MM.1S (cell line): ENCODE results near the gene DGLUCY.

Source experiments
- DNase-seq: peaks from one replicate; pipeline ENCODE4 v3.0.0-alpha.2; 2015
- H2AFZ ChIP-seq: fragments of 300-600 bp; sonication (generic); 2 replicates; pipeline ENCODE4 v1.6.0; 2016; ENCODE audit warnings: antibody characterized with exemption, low read length
- H3F3A ChIP-seq: fragments of 300-600 bp; sonication (generic); 2 replicates; pipeline ENCODE4 v1.6.1; 2016; ENCODE audit warnings: mild to moderate bottlenecking, antibody characterized with exemption, low read length, moderate library complexity, mixed read lengths; ENCODE audit not compliant: insufficient read depth
- H3K27ac ChIP-seq: fragments of 300-600 bp; sonication (generic); 2 replicates; pipeline ENCODE4 v1.5.1; 2016; ENCODE audit warnings: mild to moderate bottlenecking, low read length
- H3K27me3 ChIP-seq: fragments of 300-600 bp; sonication (generic); replicated peaks from 2 replicates; pipeline ENCODE4 v1.6.0; 2016; ENCODE audit warnings: low read length; ENCODE audit not compliant: insufficient read depth
- H3K36me3 ChIP-seq: fragments of 300-600 bp; sonication (generic); replicated peaks from 2 replicates; pipeline ENCODE4 v1.6.1; 2016; ENCODE audit warnings: mild to moderate bottlenecking, low read length, mixed read lengths; ENCODE audit not compliant: insufficient read depth
- H3K4me1 ChIP-seq: fragments of 300-600 bp; sonication (generic); 2 replicates; pipeline ENCODE4 v1.6.1; 2016; ENCODE audit warnings: low read length, mixed read lengths
- H3K4me2 ChIP-seq: fragments of 300-600 bp; sonication (generic); 2 replicates; pipeline ENCODE4 v1.6.0; 2016; ENCODE audit warnings: low read depth, low read length
- H3K4me3 ChIP-seq: fragments of 300-600 bp; sonication (generic); 2 replicates; pipeline ENCODE4 v1.5.1; 2016; ENCODE audit warnings: low read length, mixed read lengths
- H3K79me2 ChIP-seq: fragments of 300-600 bp; sonication (generic); 2 replicates; pipeline ENCODE4 v1.6.1; 2016; ENCODE audit warnings: mixed run types, low read length, mixed read lengths
- H3K9ac ChIP-seq: fragments of 300-600 bp; sonication (generic); 2 replicates; pipeline ENCODE4 v1.6.1; 2016; ENCODE audit warnings: low read length, mixed read lengths
- H3K9me2 ChIP-seq: fragments of 300-600 bp; sonication (generic); replicated peaks from 2 replicates; pipeline ENCODE4 v1.6.1; 2016; ENCODE audit warnings: mild to moderate bottlenecking, low read length, mixed read lengths; ENCODE audit not compliant: insufficient read depth
- H3K9me3 ChIP-seq: fragments of 300-600 bp; sonication (generic); replicated peaks from 2 replicates; pipeline ENCODE4 v1.6.1; 2016; ENCODE audit warnings: mild to moderate bottlenecking, low read length, mixed read lengths; ENCODE audit not compliant: insufficient read depth
- H4K20me1 ChIP-seq: fragments of 300-600 bp; sonication (generic); 2 replicates; pipeline ENCODE4 v1.6.1; 2016; ENCODE audit warnings: mild to moderate bottlenecking, low read length, moderate library complexity, mixed read lengths; ENCODE audit not compliant: insufficient read depth
- CTCF ChIP-seq: fragments of 300-600 bp; sonication (generic); IDR thresholded peaks from 2 replicates; pipeline ENCODE4 v1.5.1; 2016; ENCODE audit warnings: antibody characterized with exemption, low read length, mixed read lengths
- EZH2 ChIP-seq: fragments of 300-600 bp; sonication (generic); optimal IDR thresholded peaks from 2 replicates; pipeline ENCODE3; 2017; ENCODE audit warnings: low read depth, mild to moderate bottlenecking, antibody characterized with exemption, low read length, mixed read lengths
- EZH2phosphoT487 ChIP-seq: fragments of 300-600 bp; sonication (generic); IDR thresholded peaks from 2 replicates; pipeline ENCODE4 v1.6.1; 2018; ENCODE audit warnings: antibody characterized with exemption, low read length

The DGLUCY gene

GRCh38 chr14:91219517-91220389 lies 105.9 kb downstream of the DGLUCY start:
- TF ChIP-seq EZH2phosphoT487: no peak
- H3K9me3 ChIP-seq: no peaks in the 10 kb centered on the region
- no peak overlapping the region for H2AFZ ChIP-seq
- no peaks in the 10 kb centered on the region for H3F3A ChIP-seq
- no peaks in the 10 kb centered on the region for H3K36me3 ChIP-seq
- no peak for DNase-seq
- no peak overlapping the region for H3K4me3 ChIP-seq
- H3K4me1 ChIP-seq: no peaks in the 10 kb centered on the region
- H3K27ac ChIP-seq: no peak overlapping the region
- H3K9ac ChIP-seq: no peak overlapping the region
- no peaks in the 10 kb centered on the region for H3K79me2 ChIP-seq
- no peaks in the 10 kb centered on the region for H3K9me2 ChIP-seq
- no peaks in the 10 kb centered on the region for H4K20me1 ChIP-seq
- no peaks in the 10 kb centered on the region for H3K27me3 ChIP-seq
- no peak overlapping the region for H3K4me2 ChIP-seq

DNA sequence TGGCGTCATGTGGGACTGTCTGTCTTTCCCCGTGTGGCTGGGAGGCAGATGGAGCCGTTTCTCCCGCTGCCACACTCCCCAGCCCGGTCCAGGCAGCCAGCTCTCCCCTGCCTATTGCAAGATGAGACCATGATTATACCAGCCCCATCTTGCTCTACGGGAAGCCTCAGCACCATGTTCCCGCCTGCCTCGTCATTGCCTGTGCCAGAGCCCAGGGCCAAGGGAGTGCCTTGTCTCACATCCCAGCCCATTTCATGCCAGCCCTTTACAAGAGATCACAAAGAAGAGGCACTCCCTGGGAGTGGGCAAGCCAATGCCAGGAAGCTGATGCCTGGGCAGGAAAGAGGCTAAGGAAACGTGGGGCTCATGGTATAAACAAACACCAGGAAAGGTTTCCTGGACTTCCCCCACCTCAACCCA lies 106.7 kb downstream of the DGLUCY start:
- no peak overlapping the region for H3K9ac ChIP-seq
- no peak for DNase-seq
- no peaks in the 10 kb centered on the region for H3K4me1 ChIP-seq
- H3K27me3 ChIP-seq: no peaks in the 10 kb centered on the region
- no peaks in the 10 kb centered on the region for H3K79me2 ChIP-seq
- H3K9me2 ChIP-seq: no peaks in the 10 kb centered on the region
- no peak overlapping the region for H3K27ac ChIP-seq
- TF ChIP-seq EZH2phosphoT487: no peak
- no peak for TF ChIP-seq EZH2
- TF ChIP-seq CTCF: no peak
- H3K36me3 ChIP-seq: no peaks in the 10 kb centered on the region
- H4K20me1 ChIP-seq: no peaks in the 10 kb centered on the region
- no peaks in the 10 kb centered on the region for H3K9me3 ChIP-seq
- no peak overlapping the region for H2AFZ ChIP-seq
- H3K4me3 ChIP-seq: no peak overlapping the region
- H3F3A ChIP-seq: no peaks in the 10 kb centered on the region
- no peak overlapping the region for H3K4me2 ChIP-seq

- no peaks in the 10 kb centered on the region for H3K9me3 ChIP-seq
- H3K36me3 ChIP-seq: no peaks in the 10 kb centered on the region
- DNase-seq: no peak
- no peak overlapping the region for H3K4me3 ChIP-seq
- H3K4me2 ChIP-seq: no peak overlapping the region
- H3K79me2 ChIP-seq: no peaks in the 10 kb centered on the region
- no peaks in the 10 kb centered on the region for H3K4me1 ChIP-seq
- no peaks in the 10 kb centered on the region for H4K20me1 ChIP-seq
- no peak for TF ChIP-seq CTCF
- TF ChIP-seq EZH2phosphoT487: no peak
- no peak for TF ChIP-seq EZH2
- no peaks in the 10 kb centered on the region for H3K9me2 ChIP-seq
- no peaks in the 10 kb centered on the region for H3F3A ChIP-seq
- H3K27me3 ChIP-seq: no peaks in the 10 kb centered on the region
- no peak overlapping the region for H2AFZ ChIP-seq
- no peak overlapping the region for H3K27ac ChIP-seq
- no peak overlapping the region for H3K9ac ChIP-seq
Measured at GRCh38 chr14:91221270-91221669, 107.4 kb downstream of the DGLUCY start.
